Small intestine (tissue), 7 donors: Measurements from ENCODE around the gene SCUBE2. TPM values are rescaled to one million over a fixed set of nuclear protein-coding genes. Genes with fewer than 3 reads are reported as not detected.
A peak's percentile ranks its signal among the peaks of the same experiment; 100 is the strongest.

Source experiments
- DNase-seq, 2 donors: peaks; one replicate each; pipeline versions ENCODE4 v3.0.0 to v3.0.0-alpha.2; 2013
- FAIRE-seq: peaks from 2 replicates; lab custom pipeline; 2012; peaks lifted over from hg19 to GRCh38; lab: Jason Lieb, UNC
- H3K27ac ChIP-seq, 3 donors: one replicate each; pipeline ENCODE4 v1.5.1; 2013; ENCODE audit warnings: low read length in 2 of 3, mild to moderate bottlenecking in 2 of 3, control low read depth in 1 of 3, inconsistent platforms in 1 of 3, low read depth in 1 of 3, moderate library complexity in 1 of 3
- H3K27me3 ChIP-seq, 3 donors: one replicate each; pipeline ENCODE4 v1.6.1; 2013; ENCODE audit warnings: low read length in 3 of 3, inconsistent platforms in 1 of 3; ENCODE audit not compliant: control insufficient read depth in 3 of 3, insufficient read depth in 3 of 3
- H3K36me3 ChIP-seq, 3 donors: one replicate each; pipeline ENCODE4 v1.6.1; 2013; ENCODE audit warnings: low read length in 3 of 3, inconsistent platforms in 1 of 3, low read depth in 1 of 3, mild to moderate bottlenecking in 1 of 3, moderate library complexity in 1 of 3; ENCODE audit not compliant: control insufficient read depth in 3 of 3, insufficient read depth in 2 of 3
- H3K4me1 ChIP-seq, 3 donors: one replicate each; pipeline ENCODE4 v1.6.1; 2013; ENCODE audit warnings: low read length in 2 of 3, inconsistent platforms in 1 of 3, low read depth in 1 of 3, mild to moderate bottlenecking in 1 of 3, moderate library complexity in 1 of 3; ENCODE audit not compliant: control insufficient read depth in 3 of 3, insufficient read depth in 2 of 3
- H3K4me3 ChIP-seq, 3 donors: one replicate each; pipeline ENCODE4 v1.5.1; 2013; ENCODE audit warnings: low read length in 3 of 3, control low read depth in 1 of 3, inconsistent platforms in 1 of 3, low read depth in 1 of 3, mild to moderate bottlenecking in 1 of 3, moderate library complexity in 1 of 3
- H3K9me3 ChIP-seq, 2 donors: one replicate each; pipeline ENCODE4 v1.6.1; 2013; ENCODE audit warnings: low read depth in 1 of 2, low read length in 1 of 2; ENCODE audit not compliant: control insufficient read depth in 2 of 2, insufficient read depth in 1 of 2
- WGBS, 3 donors: extraction: QIAGEN DNeasy Blood & Tissue Kit; methylation state at CpG; one replicate each; pipeline ENCODE4 v1.1.7; 2013; 5-methylcytosine and 5-hydroxymethylcytosine counted together
- polyA plus RNA-seq, 4 donors: library from polyadenylated mRNA; stranded (reverse) in 3 of 4; unstranded in 1 of 4; fragments of 200-250 nt in 3 of 4; fragments of 120-200 nt in 1 of 4; gene quantifications; one replicate each; pipeline versions ENCODE4 v1.2.1 to v1.2.3, GENCODE V29; 2013
- donor health status: healthy with polysubstance abuse.
- donor health status: control.
- donor health status: control.
- donor health status: Bipolar disorder and iron deficiency.
- donor health status: healthy.

SCUBE2 gene
- polyA plus RNA-seq, 4 donors: under 0.01 to 8.8 (median 4.9) TPM; not detected in 1

GRCh38 chr11:9074338-9075029, 16.9 kb downstream of the SCUBE2 start:
- 87 to 89% (median 87%) methylated on average over 15 of the region's 15 CpGs for WGBS, 3 donors
- Histone ChIP-seq H3K27ac (no peak overlapping the region), H3K4me1 (no peaks in the 10 kb centered on the region), H3K4me3 (no peak overlapping the region), H3K36me3 (no peaks in the 10 kb centered on the region), H3K27me3 (no peaks in the 10 kb centered on the region), H3K9me3 (no peaks in the 10 kb centered on the region)
- DNase-seq: no peak
- FAIRE-seq: no peak

GRCh38 chr11:9073466-9074225, 17.8 kb downstream of the SCUBE2 start:
- H3K27ac ChIP-seq: no peak overlapping the region
- no peaks in the 10 kb centered on the region for H3K4me1 ChIP-seq
- no peaks in the 10 kb centered on the region for H3K9me3 ChIP-seq
- no peaks in the 10 kb centered on the region for H3K36me3 ChIP-seq
- no peaks in the 10 kb centered on the region for H3K27me3 ChIP-seq
- WGBS, 3 donors: 89 to 95% (median 92%) methylated on average over 6 of the region's 6 CpGs
- no peak for FAIRE-seq
- DNase-seq: no peak
- H3K4me3 ChIP-seq: no peak overlapping the region

- DNase-seq (no peak), FAIRE-seq (no peak)
- WGBS, 3 donors: 19 to 55% (median 37%) methylated on average over 7 of the region's 7 CpGs
- Histone ChIP-seq H3K4me1 (no peaks in the 10 kb centered on the region), H3K4me3 (no peak overlapping the region), H3K27me3 (no peaks in the 10 kb centered on the region), H3K36me3 (no peaks in the 10 kb centered on the region), H3K27ac (no peak overlapping the region), H3K9me3 (no peaks in the 10 kb centered on the region)
These were observed 18.7 kb downstream of the SCUBE2 start for GRCh38 chr11:9072626-9073176.

- FAIRE-seq (no peak), DNase-seq (no peak)
- 74 to 87% (median 87%) methylated on average over 3 of the region's 3 CpGs for WGBS, 3 donors
- Histone ChIP-seq H3K27me3 (no peaks in the 10 kb centered on the region), H3K36me3 (no peaks in the 10 kb centered on the region), H3K27ac (no peak overlapping the region), H3K4me3 (no peak overlapping the region), H3K4me1 (no peaks in the 10 kb centered on the region), H3K9me3 (no peaks in the 10 kb centered on the region)
These were observed 19.7 kb downstream of the SCUBE2 start for GRCh38 chr11:9071692-9072091.

GRCh38 chr11:9070749-9071491, 20.5 kb downstream of the SCUBE2 start:
- no peak for FAIRE-seq

GRCh38 chr11:9069862-9070470, 21.4 kb downstream of the SCUBE2 start:
- 83 to 89% (median 83%) methylated on average over 7 of the region's 7 CpGs for WGBS, 3 donors
- Histone ChIP-seq H3K27me3 (no peaks in the 10 kb centered on the region), H3K4me1 (no peaks in the 10 kb centered on the region), H3K9me3 (no peaks in the 10 kb centered on the region), H3K36me3 (no peaks in the 10 kb centered on the region), H3K4me3 (no peak overlapping the region), H3K27ac (no peak overlapping the region)
- DNase-seq (no peak), FAIRE-seq (no peak)

More at GRCh38 chr11:9070749-9071491, 20.5 kb downstream of the SCUBE2 start:
- Histone ChIP-seq H3K27ac (no peak overlapping the region), H3K4me1 (no peaks in the 10 kb centered on the region), H3K4me3 (no peak overlapping the region), H3K27me3 (no peaks in the 10 kb centered on the region), H3K9me3 (no peaks in the 10 kb centered on the region), H3K36me3 (no peaks in the 10 kb centered on the region)
- peak; percentile 28 to 39 for DNase-seq
- WGBS, 3 donors: 37 to 67% (median 46%) methylated on average over 9 of the region's 9 CpGs

- Histone ChIP-seq H3K27ac (no peak overlapping the region), H3K27me3 (no peaks in the 10 kb centered on the region), H3K9me3 (no peaks in the 10 kb centered on the region), H3K36me3 (no peaks in the 10 kb centered on the region), H3K4me3 (no peak overlapping the region), H3K4me1 (no peaks in the 10 kb centered on the region)
- no peak for DNase-seq
- 89 to 96% (median 93%) methylated on average over 8 of the region's 8 CpGs for WGBS, 3 donors
- FAIRE-seq: no peak
These were observed 22.1 kb downstream of the SCUBE2 start for GRCh38 chr11:9069256-9069655.

- H3K9me3 ChIP-seq: no peaks in the 10 kb centered on the region
- H3K4me3 ChIP-seq: no peak overlapping the region
- H3K27me3 ChIP-seq: no peaks in the 10 kb centered on the region
- H3K27ac ChIP-seq: no peak overlapping the region
- DNase-seq (no peak), FAIRE-seq (no peak)
- WGBS, 3 donors: 91 to 96% (median 94%) methylated on average over 5 of the region's 5 CpGs
- H3K36me3 ChIP-seq: no peaks in the 10 kb centered on the region
- no peaks in the 10 kb centered on the region for H3K4me1 ChIP-seq
These were observed 24.9 kb downstream of the SCUBE2 start for GRCh38 chr11:9066433-9066925.
